T-helper 2 cell treated with Interferon-gamma antibody and Interleukin-4, amounts not matched to agents 100 ng/mL and 5 ng/mL, for 36 hours (primary cell): ENCODE data around the gene CDYL2. TPM values are rescaled to one million over a fixed set of nuclear protein-coding genes. Genes with fewer than 3 reads are reported as not detected.
"Not testable (repeated sequence)": the region's sequence is repeated elsewhere in the genome, so short reads cannot be mapped to it uniquely, and the experiment has no call there.

Experiments used
- intact Hi-C: fragments of 100-400 bp; cut with micrococcal nuclease; formaldehyde crosslinking; loops from one replicate; pipeline ENCODE4 v1.15.1; 2023
- total RNA-seq: library from RNA; stranded (reverse); gene quantifications from 2 replicates; pipeline ENCODE4 v1.2.3, GENCODE V29; 2022

The CDYL2 gene
- total RNA-seq, 1 donor from 2014 or later: 30.9 TPM

DNA sequence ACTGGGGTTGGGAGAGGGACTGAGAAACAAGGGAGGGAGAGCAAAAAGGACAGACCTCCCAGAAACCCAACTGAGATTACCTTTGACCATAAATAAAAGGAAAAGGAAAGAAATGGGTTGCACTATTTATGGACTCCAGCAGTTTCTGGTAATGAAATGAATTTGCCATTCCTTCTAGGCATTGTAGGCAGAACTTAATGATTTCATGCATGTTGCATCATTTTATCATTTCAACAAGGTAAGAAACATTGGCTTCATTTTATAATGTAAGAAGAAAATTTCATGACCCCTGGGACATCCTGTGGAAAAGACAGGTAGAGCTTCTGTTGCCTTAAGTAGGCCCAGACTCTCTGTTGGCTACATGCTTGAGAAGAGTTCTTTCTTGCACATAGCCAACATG is 8.2 kb upstream of the CDYL2 start:
- intact Hi-C loops: no loop called here

DNA sequence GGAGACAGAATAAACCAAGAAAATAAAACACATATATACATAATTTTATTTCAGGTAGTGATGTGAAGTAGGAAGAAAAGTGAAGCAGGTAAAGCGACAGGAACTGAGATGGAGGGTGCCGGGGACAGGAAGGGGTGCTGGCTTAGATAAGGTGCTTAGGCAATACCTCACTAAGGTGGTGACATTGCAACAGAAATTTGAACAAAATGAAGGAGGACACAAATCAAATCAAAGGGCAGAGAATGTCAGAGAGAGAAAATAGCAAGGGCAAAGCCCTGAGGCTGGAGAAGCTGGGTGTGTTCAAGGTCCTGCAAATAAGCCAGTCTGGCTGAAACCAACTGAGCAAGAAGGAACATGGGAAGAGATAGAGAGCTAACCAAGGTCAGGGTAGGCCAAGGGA is 5.0 kb upstream of the CDYL2 start:
- intact Hi-C loops: loop anchor here (10.0 kb wide), 2 partner anchors 195 to 1205 kb away; partner anchors contain the start of genes CENPN, CMC2 and MAF

DNA sequence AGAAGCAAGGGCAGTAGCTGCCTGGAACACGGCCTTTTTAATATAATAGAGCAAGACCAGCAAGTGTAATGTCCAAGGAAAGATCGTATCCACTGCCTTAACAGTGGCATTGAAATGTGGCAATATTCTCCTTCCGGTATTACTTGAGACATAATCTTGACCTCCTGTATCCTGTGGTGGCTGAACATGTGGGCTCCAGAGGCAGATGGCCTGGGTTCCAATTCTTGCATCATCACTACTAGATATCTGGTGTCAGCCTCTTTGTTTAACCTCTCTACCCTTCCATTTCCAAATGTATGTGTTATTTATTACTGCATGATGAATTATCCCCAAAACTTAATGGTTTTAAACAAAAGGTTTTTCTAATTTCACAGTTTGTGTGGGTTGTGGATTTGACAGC is 3.5 kb upstream of the CDYL2 start:
- intact Hi-C loops: loop anchor here (1.0 to 10.0 kb wide), 5 partner anchors 17 to 1203 kb away; partner anchors contain the start of genes CENPN, CMC2, DYNLRB2 and MAF

DNA sequence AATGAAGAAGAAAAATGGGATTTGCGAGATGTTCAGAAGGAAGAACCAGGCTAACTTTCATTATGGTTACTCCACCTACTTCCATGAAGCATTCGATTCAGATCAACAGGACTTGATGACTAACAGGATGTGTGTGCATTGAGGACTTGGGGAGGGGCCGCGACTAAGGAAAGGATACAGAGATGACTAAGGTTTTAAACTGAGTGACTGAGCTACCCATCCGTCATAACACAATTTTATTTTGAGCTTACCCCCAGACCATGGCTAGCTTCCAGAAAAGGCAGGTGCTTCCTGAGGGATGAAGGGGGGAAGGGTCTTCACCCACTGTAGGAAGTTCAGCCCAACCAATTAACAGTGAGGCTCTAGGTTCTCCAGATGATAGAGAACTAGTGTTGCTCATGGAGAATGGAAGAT is 2.5 kb upstream of the CDYL2 start:
- intact Hi-C loops: loop anchor here (1.0 to 10.0 kb wide), 5 partner anchors 18 to 1202 kb away; partner anchors contain the start of genes CENPN, CMC2, DYNLRB2 and MAF

DNA sequence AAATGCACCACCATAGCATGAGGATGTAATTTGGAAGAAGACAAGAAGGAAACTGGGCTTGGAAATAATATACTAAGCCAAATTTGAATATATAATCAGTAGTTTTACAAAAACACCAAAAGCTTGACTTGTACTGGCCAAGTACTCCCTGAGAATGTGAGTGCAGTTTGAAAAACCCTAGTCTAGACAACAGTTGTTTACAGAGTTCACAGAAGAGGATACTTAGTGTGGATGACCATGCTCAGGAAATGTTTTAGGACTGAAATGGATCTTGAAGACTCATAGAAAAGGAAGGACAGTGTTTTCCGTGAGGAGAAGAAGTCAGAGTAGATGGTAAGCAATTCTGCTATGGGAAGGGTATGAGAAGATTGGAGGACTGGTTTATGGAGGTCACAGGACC is 1.9 kb upstream of the CDYL2 start:
- intact Hi-C loops: loop anchor here (2.0 to 10.0 kb wide), 3 partner anchors 19 to 1201 kb away; partner anchors contain the start of genes CENPN, CMC2 and MAF

DNA sequence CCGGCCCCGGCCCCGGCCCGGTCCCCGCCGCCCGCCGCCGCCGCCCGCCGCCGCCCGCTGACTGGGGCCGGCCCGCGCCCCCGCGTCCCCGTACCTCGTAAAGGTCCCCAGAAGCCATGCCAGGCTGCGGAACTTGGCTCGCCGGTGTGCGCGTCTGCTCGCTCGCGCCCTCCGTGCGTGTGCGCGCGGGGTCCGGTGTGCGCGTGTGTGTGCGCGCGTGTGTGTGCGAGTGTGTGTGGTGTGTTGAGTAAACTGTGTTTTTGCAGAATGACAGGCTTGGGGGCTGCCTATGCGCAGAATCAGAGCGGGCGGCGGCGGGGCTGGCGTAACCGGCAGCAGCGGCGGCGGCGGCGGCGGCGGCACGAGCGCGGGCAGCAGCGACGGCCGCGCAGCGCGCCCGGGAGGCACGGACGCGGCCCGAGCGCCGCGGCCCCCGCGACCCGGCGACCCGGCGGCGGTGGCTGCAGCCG is 307 bp downstream of the CDYL2 start:
- intact Hi-C loops: loop anchor here (5.0 to 10.0 kb wide), 3 partner anchors 201 to 1199 kb away; partner anchors contain the start of genes CENPN, CMC2 and MAF

DNA sequence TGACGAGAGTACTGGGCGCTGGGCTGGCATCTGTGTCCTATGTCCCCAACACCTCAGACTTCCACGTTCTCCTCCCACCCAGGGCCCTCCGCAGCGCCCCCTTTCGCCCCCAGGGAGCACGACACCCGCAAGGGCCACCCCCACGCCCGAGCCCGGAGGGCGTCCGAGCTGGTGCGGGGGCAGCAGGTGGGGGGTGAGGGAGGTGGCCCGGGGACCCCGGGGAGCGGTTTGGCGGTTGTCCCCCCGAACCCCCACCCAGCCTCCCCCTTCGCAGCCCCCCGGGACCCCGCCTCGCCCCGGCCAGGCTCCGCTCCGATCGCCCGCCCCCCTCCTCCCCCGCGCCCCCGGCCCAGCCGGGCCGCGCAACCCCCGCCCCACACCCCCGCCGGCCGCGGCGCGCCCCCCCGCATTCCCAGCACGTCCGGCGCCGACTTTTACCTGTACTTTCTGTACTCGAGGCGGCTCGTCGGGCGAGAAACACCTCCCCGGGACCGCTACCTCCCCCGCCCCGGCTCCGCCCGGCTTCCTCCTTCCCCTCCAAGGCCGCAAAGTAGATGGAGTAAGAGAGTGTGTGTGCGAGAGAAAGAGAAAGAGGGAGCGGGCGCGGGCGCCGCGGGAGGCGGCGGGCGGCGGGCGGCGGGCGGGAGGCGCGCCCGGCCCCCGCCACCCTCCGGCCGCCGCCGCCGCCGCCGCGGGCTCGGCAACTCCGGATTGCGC is 901 bp downstream of the CDYL2 start:
- intact Hi-C loops: loop anchor here (5.0 to 10.0 kb wide), 3 partner anchors 201 to 1199 kb away; partner anchors contain the start of genes CENPN, CMC2 and MAF

DNA sequence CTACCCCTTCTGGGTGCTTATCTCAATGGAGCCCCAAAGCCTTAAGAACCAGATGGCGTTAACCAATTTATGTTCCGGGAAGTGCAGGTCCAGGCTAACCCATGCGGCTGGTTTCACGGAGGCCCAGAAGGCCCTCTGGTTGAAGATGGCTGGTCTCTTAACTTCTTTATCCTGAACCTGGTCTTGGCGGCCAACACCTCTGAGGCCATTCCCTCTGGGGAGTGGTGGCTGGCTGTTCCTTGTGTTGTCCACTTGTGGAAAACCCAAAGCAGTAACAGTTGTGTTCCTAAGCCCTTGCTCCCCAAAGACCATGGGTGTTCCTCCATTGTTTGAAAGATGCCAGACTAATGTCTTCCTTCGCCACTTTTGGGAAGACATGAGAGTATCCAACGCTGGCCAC is 1.5 kb downstream of the CDYL2 start:
- intact Hi-C loops: loop anchor here (5.0 to 10.0 kb wide), 3 partner anchors 202 to 1198 kb away; partner anchors contain the start of genes CENPN, CMC2 and MAF

DNA sequence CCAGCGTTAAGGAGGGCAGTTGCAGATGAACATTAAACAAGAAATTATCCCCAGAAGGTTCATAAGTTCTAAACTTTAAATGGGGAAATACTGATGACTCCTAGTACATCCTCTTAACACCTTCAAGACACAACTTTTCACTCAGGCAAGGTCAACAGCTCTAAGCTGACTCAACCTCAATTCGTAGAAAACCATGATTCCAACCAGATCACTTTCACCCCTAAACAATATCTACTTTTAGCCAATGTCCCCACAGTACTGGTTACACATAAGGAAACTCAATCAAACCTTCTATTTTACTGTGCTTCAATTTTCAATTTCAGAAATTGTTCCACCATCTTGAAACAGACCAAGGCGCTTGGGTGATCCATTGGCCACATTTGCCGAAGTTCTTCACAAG is 2.3 kb downstream of the CDYL2 start:
- intact Hi-C loops: loop anchor here (5.0 to 10.0 kb wide), 3 partner anchors 203 to 1197 kb away; partner anchors contain the start of genes CENPN, CMC2 and MAF

DNA sequence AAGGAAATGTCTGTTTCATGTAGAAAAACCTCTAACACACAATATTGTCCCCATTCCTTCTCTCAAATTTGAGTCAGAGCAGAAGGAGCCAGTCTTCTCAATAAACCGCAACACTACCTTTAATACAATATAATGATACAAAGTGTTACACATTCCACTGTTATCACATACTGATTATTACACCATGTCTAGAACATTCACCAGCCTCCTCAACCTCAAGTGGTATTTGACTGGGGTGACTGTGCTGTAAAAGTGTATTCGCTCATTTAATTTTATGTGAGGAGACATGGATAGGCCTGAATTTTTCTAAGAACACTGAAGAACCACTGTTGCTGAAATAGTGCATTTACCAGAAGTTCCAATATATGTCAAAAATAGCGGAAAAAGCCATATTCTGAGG is 10.3 kb downstream of the CDYL2 start:
- intact Hi-C loops: no loop called here

DNA sequence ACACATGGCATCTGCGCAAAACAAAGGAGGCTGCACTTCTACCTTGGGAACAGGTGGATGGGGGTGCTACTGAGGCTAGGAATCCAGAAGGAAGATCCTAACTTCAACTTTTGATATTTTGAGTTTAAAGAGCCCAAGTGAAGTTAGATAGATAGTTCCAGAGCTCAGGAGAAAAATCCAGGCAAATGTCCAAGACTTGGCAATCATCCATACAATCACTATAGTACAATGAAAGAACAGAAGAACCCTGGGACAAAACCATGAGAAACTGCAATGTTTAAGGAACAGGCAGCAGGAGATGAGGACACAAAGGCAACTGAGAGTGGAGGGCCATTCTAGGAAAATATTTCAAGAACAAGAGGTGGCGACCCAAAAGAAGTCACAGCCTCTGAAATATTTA is 12.4 kb downstream of the CDYL2 start:
- intact Hi-C loops: no loop called here

DNA sequence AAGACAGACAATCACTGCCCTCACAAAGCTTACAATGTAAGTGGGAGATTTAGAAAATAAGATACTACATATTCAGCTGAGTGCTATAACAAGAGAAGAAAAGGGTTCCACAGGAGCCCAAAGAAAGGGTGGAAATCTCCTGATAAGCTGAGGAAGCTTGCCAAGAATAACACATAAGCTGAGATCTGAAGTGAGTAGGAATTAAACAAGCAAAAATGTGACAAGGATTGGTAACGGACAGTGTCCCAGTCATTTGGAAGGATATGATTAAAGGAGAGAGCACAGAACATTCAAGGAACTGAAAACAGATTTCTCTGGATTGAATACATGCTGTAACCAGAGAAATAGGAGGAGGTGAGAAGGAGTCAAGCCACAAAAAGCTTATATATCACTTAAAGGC is 13.0 kb downstream of the CDYL2 start:
- intact Hi-C loops: no loop called here

DNA sequence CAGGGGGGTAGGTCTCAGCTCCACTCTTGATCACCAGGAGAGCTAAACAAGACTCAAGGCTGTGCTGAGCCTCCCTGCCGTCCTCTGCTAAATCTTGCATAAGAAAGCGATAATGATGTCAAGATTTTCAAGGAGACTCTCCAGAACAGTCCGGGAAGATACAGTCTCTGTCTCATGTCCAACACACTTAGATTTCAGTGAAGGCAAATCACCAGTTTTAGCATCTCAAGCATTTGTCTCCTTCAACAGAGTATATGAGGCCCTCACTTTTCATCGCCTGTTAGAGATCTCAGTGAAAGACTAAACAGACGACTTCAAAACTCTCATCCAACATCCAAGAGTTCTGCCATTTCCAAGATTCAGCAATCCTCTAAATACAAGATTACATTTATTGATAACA is 13.6 kb downstream of the CDYL2 start:
- intact Hi-C loops: no loop called here

DNA sequence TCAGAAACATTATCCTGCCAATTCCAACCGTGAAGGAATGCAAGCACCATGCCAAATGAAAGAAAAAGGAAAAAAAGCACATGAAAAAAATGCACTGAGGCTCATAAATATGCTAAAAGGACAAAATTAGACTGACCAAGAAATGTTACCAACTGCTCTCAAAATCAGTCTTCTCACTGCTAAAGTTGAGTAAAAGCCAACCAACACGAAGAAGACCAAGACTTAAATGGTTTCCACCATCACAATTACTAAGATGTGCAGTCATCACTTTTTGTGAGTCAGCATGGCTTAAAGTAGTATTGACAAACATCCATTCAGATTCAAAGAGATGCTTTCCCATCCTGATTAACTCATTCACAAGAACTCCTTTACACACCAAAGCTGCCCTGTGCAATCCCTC is 16.4 kb downstream of the CDYL2 start:
- intact Hi-C loops: no loop called here

DNA sequence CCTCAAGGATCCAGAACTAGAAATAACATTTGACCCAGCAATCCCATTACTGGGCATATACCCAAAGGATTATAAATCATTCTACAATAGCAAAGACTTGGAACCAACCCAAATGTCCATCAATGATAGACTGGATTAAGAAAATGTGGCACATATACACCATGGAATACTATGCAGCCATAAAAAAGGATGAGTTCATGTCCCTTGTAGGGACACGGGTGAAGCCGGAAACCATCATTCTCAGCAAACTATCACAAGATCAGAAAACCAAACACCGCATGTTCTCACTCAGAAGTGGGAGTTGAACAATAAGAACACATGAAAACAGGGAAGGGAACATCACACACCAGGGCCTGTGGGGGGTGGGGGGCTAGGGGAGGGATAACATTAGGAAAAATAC is 17.8 kb downstream of the CDYL2 start:
- intact Hi-C loops: not testable (repeated sequence)

DNA sequence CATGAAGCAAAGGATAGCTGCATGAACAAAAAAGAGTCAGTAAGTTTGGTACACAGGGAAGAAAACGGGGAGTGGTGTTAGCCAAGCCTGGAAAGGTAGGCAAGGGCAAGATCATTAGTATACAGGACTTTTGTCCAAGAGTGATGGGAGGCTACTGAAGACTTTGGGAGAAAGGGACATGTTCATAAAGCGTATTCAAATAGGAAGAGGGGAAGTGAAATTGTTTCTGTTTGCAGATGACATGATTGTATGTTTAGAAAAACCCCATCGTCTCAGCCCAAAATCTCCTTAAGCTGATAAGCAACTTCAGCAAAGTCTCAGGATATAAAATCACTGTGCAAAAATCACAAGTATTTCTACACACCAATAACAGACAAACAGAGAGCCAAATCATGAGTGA is 19.4 kb downstream of the CDYL2 start:
- intact Hi-C loops: no loop called here

DNA sequence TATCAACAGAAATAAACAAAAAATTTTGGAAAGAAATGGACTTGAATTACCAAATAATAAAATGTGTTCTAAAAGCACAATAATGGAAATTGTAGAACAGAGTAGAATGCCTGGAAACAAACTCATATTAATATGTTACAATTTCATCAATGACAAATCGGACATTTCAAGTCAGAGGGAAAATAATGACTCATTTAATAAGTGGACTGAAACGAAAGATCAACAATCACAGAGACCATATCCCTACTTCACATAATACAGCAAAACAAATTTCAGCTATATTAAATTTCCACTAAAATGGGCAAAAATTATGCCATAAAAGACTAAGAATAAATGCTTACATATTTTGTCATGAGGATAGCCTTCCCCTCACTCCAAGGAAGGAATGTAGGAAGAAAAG is 25.7 kb downstream of the CDYL2 start:
- intact Hi-C loops: no loop called here

DNA sequence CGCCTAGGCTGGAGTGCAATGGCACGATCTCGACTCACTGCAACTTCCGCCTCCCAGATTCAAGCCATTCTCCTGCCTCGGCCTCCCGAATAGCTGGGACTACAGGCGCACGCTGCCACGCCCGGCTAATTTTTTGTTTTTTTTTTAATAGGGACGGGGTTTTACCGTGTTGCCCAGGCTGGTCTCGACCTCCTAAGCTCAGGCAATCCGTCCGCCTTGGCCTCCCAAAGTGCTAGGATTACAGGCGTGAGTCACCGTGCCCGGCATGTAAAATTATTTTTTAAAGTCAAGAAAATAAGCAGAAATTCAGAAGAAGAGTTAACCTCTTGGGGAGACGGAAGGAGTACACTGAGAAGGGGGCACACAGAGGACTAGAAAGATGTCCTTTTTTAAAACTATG is 27.5 kb downstream of the CDYL2 start:
- intact Hi-C loops: no loop called here

DNA sequence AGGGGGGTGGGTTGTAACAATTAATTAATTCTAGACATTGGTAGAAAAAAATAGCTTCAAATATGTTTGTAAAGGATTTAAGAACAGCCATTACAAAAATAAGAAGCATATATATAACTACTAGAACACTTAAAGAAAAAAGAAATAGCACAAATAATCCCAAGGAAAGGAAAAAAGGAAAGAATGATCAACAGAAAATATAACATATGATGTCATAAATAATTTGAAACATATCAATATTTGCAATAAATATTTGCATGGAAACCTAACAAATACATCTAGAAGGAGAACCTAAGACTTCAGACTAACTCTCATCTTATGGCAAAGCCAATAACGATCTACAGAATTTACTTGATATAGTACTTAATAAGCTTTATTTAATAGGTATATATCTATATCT is 28.9 kb downstream of the CDYL2 start:
- intact Hi-C loops: no loop called here

DNA sequence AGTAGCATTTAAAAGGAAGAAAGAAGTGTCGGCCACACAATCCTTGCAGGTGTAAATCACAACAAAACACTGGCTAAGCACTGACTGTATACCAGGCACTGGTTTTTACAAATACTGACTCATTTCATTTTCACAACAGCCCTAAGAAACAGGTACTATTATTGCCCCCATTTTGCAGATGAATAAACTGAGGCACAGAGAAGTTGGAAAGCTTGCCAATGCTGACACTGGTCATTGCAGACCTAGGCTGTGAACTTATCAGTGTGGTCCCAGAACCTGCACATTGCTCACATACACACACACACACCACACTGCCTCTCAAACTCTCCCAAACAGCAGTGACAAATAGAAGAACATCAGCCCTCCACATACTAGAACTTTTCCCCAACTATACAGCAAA is 37.6 kb downstream of the CDYL2 start:
- intact Hi-C loops: no loop called here

DNA sequence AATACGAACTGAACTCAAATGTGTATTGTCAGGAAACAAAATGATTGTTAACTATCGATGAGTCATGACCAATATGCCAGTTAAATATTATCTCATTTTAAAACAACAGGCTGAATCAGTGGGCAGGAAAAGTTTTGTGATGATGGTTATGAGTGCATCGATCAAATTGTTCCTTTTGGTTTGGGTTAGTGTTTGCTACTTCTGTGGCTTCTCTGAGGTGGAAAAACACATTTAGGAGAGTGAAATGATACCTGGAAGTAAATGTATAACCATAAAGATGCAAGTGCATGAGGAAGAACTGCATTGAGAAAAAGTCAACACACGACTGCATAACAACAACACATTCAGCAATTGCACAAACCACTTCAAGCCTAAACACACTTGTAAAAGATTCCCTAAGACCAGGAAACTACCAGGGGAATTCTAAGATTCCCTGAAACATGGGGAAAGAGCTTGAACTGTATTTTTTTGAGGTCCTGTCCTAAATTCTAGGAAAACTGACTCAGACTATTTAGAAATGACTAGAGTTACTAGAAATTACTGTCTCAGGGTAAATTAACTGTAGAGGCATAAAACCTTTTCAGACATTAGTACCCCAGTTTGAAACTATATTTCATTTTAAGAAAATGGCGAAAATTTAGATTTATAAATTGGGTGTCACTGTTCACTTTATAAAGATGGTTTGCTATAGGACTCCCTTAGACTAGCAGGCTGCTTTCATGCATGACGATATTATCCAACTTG is 44.8 kb downstream of the CDYL2 start:
- intact Hi-C loops: no loop called here

DNA sequence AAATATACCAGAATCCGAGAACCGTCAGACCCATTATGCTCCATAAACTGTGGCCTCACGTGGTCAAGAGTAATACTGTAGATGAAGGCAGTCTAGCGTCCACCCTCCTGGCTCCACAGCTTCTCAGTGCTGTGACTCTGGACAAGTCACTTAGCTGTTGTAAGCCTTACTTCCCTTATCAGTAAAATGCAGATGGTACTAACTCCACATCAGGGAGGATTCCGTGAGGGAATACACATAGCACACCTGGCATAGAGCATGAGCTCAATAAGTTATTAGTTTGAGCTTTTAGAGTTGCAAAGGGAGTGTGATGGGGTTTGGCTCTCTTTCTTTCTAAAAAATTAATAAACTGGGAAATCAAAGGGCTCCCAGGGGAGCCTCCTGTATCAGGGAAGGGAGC is 49.9 kb downstream of the CDYL2 start:
- intact Hi-C loops: no loop called here
